ENCODE data around the gene IL4I1.

Gene IL4I1

GRCh38 chr19:49855277-49855675 is 41.4 kb downstream of the IL4I1 start:
- Histone ChIP-seq H3K27ac (no peak overlapping the region), H3K9me3 (ENCODE audit: severe bottlenecking) (no peaks in the 10 kb centered on the region), H3K36me3 (peaks cover 79% of the 10 kb centered on the region), H3K4me3 (ENCODE audit: low read depth, low read length) (no peak overlapping the region), H3K27me3 (ENCODE audit: insufficient read depth, low read depth, severe bottlenecking) (no peaks in the 10 kb centered on the region)
- DNase-seq, result no peak
- TF ChIP-seq CTCF (IDR thresholded peaks at IDR 0.05; ENCODE audit: low read depth, low read length), result no peak

GRCh38 chr19:49854378-49855263 is 42.1 kb downstream of the IL4I1 start:
- H3K4me3 ChIP-seq (ENCODE audit: low read depth, low read length), result no peak overlapping the region
- no peak for DNase-seq
- no peak for TF ChIP-seq CTCF (IDR thresholded peaks at IDR 0.05; ENCODE audit: low read depth, low read length)
- H3K27ac ChIP-seq, result no peak overlapping the region
- H3K9me3 ChIP-seq (ENCODE audit: severe bottlenecking), result no peaks in the 10 kb centered on the region
- peaks cover 72% of the 10 kb centered on the region for H3K36me3 ChIP-seq
- H3K27me3 ChIP-seq (ENCODE audit: insufficient read depth, low read depth, severe bottlenecking), result no peaks in the 10 kb centered on the region

GRCh38 chr19:49853852-49854377 is 42.8 kb downstream of the IL4I1 start:
- TF ChIP-seq CTCF (IDR thresholded peaks at IDR 0.05; ENCODE audit: low read depth, low read length), result no peak
- H3K27ac ChIP-seq, result no peak overlapping the region

GRCh38 chr19:49852631-49853126 is 44.0 kb downstream of the IL4I1 start:
- Histone ChIP-seq H3K4me3 (ENCODE audit: low read depth, low read length) (peak overlapping the region; percentile 70; the same call in 1 of the 2 replicates), H3K27me3 (ENCODE audit: insufficient read depth, low read depth, severe bottlenecking) (no peaks in the 10 kb centered on the region), H3K36me3 (peaks cover 53% of the 10 kb centered on the region), H3K27ac (no peak overlapping the region), H3K9me3 (ENCODE audit: severe bottlenecking) (no peaks in the 10 kb centered on the region)
- no peak for TF ChIP-seq CTCF (IDR thresholded peaks at IDR 0.05; ENCODE audit: low read depth, low read length)
- DNase-seq, result no peak

More at GRCh38 chr19:49853852-49854377, 42.8 kb downstream of the IL4I1 start:
- no peak for DNase-seq
- Histone ChIP-seq H3K4me3 (ENCODE audit: low read depth, low read length) (no peak overlapping the region), H3K27me3 (ENCODE audit: insufficient read depth, low read depth, severe bottlenecking) (no peaks in the 10 kb centered on the region), H3K36me3 (peaks cover 65% of the 10 kb centered on the region), H3K9me3 (ENCODE audit: severe bottlenecking) (no peaks in the 10 kb centered on the region)

- DNase-seq, result peak; percentile 50
- peaks cover 42% of the 10 kb centered on the region for H3K36me3 ChIP-seq
- peak overlapping the region; percentile 96 for H3K27ac ChIP-seq
These were observed 45.0 kb downstream of the IL4I1 start for GRCh38 chr19:49851456-49852259.

More at GRCh38 chr19:49851456-49852259, 45.0 kb downstream of the IL4I1 start:
- no peak for TF ChIP-seq CTCF (IDR thresholded peaks at IDR 0.05; ENCODE audit: low read depth, low read length)
- Histone ChIP-seq H3K4me3 (ENCODE audit: low read depth, low read length) (peak overlapping the region; percentile 70), H3K9me3 (ENCODE audit: severe bottlenecking) (no peaks in the 10 kb centered on the region), H3K27me3 (ENCODE audit: insufficient read depth, low read depth, severe bottlenecking) (no peaks in the 10 kb centered on the region)
